Measurements from ENCODE around the gene TMSB4X.
"Not testable (repeated sequence)": the region's sequence is repeated elsewhere in the genome, so short reads cannot be mapped to it uniquely, and the experiment has no call there.

Gene TMSB4X

GRCh38 chrX:12955882-12956703 is 18.8 kb upstream of the TMSB4X start:
- DNase-seq: no peak

GRCh38 chrX:12956704-12957534 is 18.0 kb upstream of the TMSB4X start:
- no peak for DNase-seq

- no peak for DNase-seq
Measured at GRCh38 chrX:12958059-12958458, 16.9 kb upstream of the TMSB4X start.

DNA sequence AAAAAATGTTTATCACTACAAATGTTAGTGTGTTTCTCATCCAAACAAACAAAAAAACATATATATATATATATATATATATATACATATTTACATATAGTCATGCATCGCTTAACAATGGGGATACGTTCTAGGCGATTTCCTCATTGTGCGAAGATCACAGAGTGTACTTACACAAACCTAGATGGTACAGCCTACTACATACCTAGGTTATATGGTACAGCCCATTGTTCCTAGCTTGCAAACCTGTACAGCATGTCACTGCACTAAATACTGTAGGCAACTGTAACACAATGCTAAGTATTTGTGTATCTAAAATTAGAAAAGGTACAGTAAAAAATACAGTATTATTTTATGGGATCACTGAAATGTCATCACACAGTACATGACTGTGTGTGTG is 16.4 kb upstream of the TMSB4X start:
- no peak for DNase-seq

DNA sequence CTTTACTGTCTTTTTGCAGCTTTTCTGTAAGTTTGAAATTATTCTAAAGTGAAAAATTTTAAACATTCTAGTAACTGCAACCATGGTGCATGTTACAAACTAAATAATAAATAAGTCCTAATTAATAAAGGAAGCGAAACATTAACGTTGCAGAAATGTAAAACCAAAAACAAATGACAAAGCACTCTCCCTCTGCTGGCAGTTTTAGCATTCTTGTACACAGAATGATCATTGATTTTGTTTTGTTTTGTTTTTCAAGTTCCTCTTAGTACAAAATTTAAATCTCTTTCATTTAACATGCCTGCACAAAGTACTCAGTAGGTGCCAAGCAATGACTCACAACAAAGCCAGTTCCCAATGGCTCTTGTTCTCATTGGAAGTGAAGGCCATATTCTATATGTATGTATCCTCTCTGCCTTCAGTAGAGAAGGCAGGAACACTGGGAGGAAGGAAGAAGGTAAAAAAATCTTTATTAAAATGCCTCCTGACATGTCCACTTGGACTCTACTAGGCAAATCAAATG is 13.7 kb upstream of the TMSB4X start:
- DNase-seq: no peak

DNA sequence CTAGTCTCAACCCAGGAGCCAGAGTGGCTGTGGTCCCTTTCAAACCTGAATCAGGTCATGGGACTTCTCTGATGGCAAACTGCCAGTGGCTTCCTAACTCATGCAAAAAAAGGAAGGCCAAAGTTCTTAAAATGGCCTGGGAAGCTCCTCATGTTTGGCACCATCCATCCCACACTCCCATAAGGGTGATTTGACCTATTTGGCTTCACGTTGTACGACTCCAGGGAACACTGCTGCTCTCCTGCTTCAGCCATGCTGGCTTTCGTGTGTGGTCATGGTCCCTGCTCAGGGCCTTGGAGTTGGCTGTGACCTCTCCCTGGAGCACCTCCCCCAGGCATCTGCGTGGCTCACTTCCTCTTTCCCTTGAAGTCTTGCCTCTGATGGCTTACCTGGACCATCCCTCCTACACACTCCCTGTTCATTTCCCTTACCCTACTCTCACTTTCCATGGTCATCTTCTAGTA is 12.8 kb upstream of the TMSB4X start:
- no peak for DNase-seq

GRCh38 chrX:12963210-12963850 is 11.6 kb upstream of the TMSB4X start:
- not testable (repeated sequence) for DNase-seq

DNA sequence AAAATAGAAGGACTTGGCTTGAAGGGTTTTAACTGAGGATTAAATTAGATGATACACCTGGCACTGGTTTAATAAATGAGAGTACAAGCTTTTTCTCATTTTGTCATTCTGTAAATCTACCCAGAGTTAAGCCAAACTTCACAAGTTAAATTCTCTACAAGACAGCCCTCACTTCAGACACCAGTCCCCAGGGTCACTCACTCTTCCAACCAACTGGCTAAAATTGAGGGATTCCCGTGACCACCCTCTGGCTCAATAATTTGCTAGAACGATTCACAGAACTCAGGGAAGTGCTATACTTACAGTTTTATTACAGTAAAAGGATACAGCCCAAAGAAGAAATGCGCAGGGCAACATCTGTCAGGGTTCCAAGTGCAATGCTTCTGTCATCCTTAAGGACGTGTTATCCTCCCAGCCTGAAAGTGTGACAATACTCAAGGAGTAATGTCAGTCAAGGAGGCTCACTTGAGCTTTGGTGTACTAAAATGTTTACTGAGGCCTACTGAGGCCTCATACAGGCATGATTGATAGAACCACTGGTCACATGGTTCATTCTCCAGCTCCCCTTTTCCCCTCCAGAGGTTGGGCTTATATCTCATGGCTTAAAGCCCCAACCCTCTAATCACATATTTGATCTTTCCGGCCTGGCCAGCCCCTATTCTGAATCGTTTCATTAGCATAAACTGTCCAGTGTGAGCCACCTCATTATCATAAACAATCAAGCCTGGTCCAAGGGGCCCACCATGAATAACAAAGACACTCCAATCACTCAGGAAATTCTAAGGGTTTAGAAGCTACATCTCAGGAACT is 9.6 kb upstream of the TMSB4X start:
- no peak for DNase-seq

DNA sequence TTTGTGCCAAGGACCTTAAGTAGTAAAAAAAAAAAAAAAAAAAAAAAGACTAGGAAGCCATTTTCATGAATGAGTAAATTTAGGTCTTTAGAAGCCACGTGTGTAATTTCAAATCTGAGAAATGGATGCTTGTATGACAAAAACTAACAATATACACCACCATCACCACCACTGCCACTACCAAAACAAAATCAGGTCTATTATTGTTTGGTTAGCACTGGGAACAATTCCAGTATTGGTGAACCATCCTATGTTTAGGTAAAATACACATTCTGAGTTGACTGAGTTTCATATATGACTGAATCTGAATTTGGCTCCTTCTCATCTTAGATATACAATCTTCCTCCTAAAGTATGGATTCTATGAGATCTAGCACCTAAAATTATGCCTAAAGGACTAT is 8.8 kb upstream of the TMSB4X start:
- DNase-seq: no peak

GRCh38 chrX:12967711-12968465 is 7.0 kb upstream of the TMSB4X start:
- no peak for DNase-seq

- DNase-seq: no peak
Measured at GRCh38 chrX:12970691-12971202, 4.2 kb upstream of the TMSB4X start.

DNA sequence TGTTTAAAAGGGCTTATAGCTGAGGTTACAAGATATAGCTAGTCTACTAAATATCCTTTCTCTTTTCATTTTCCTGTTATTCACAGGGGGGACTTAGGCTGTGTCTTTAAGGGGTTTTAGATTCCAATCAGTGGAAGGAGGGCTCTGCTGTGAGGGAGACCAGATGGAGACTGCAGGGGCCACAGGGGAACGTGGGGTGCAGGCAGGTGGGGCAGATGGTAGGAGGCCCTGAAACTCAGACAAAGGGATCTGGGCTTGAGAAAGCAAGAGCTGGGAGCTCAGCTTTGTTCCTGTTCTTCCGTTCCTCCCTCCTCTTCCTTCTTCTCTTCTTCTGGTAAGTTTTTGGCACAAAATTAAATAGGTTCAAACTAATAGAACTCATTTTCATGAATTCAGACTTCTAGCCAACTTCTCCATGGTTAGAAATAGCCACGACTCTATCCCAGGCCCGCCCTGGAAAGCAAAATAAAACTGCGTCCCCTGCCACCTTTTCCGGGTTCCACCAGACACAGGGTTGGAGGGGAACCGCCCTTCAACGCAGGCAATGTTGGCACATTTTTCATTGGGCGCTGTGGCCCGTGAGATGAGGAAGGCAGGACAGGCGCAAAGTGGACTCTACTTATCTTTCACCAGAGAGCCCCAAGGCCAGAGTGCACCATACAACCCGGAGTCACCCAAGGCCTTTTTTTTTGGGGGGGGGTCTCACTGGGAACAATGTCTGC is 3.5 kb upstream of the TMSB4X start:
- DNase-seq: no peak

- no peak for DNase-seq
Measured at GRCh38 chrX:12972243-12972642, 2.7 kb upstream of the TMSB4X start.

DNA sequence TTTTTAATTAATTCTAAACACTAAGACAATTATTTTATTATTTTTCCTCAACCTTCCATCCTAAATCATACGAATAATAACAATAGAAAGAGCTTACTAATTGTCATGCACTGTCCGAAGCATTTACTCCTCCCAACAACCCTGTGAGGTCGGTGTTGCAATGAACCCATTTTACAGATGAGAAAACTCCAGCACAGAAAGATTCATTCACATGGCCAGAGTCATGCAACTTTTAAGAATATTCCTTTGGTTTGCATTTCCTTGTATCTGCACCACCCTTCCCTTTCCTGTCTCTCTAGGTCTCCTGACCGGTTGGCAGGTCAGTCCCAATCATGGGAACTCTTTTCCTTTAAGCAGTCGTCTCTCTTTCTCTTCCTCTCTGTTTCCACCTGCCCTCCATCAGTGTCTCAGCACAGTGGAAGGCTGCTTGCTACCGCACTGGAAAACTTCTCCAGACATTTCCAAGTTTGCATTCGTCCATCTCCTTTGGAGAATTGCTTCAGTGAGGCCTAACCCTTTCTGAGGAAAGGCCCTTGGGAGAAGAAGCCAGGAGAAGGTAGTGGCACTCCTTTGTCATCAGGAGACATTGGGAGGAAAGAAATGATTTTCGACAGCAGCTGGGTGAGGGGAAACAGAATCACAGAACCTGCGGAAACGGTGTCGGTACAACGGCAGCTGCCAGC is 1.9 kb upstream of the TMSB4X start:
- DNase-seq: no peak

DNA sequence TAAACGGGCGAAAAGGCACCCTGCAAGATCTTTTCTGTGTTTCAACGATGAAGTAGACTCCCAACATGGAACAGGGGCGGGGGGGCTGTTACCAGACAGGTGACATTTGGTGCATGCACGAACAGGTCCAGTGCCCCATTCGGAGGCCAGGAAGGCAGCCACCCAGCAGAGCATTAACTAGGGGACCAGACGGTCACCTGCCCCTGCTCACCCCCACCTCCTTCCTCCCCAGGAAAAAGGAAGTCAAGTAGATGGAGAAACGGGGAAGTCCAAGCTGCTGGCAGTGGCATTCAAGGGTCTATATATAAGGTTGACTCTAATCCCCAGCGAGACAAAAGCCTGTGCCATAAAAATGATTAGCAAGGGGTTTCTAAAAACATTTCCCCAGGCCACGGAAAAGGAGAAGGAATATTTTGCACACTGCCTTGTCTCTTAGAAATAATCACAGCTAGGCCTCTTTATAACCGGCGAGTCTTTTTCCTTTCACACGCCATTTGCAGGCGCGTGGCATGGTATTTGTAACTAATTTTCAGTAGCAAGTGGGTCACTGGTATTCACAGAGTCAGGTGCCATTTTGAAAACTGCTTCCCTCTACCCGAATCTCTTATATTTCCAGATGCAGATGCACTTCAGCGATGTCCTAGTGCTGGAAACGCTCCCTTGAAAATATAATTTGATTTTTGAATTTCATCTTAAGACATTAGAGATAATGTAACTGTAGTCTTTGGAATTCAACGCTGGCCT is 1.2 kb upstream of the TMSB4X start:
- DNase-seq: no peak

DNA sequence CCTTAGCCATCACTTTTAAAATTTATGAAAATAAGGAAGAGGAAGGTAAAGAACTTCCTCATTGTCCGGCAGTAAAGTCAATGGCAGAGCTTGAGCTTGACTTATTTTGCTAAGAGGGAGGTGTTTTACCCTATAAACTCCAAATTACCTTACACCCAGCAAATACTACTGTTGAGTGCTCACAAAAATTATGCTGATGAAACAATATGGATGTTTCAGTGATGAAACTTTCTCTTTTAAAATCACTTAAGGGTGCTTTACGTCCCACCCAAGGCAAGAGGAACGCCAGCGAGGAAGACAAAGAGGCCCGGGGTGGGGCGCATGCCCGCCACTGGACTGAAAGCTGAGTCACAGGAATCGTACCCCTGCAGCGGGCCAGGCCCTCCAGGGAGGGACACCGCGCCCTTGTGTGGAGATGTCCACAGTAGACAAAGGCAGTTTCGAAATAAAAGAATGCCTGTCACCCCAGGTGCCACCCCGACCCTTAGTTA is 560 bp upstream of the TMSB4X start:
- no peak for DNase-seq

DNA sequence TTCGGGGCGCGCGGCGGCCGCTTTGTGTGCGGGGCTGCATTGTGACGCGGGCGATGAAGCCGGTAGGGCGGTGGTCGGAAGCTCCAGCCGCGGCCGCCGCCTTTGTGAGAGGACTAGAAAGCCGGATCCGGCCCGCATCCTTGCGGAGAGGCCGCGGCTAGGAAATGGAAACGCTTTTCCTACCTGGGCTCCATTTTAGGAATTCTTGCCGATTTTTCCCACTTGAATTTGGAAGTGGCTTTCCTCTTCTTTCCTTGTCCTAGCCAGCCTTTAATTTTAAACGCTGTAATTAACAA is 708 bp downstream of the TMSB4X start:
- DNase-seq: no peak

GRCh38 chrX:12975991-12976558 is 1.2 kb downstream of the TMSB4X start:
- DNase-seq: no peak
